H9 (cell line): Measurements from ENCODE around the gene MESP1. TPM values are rescaled to one million over a fixed set of nuclear protein-coding genes. Genes with fewer than 3 reads are reported as not detected.

Experiments used
- DNase-seq: peaks from one replicate; pipeline ENCODE4 v3.0.0-alpha.2; 2017
- H2AFZ ChIP-seq: one replicate; pipeline ENCODE4 v1.6.1; 2013; ENCODE audit warnings: mild to moderate bottlenecking, low read length, control low read depth, moderate library complexity
- H2AK5ac ChIP-seq: 2 replicates; pipeline ENCODE4 v1.6.1; 2013; ENCODE audit warnings: low read length, control low read depth, mixed read lengths; ENCODE audit not compliant: insufficient read length
- H2BK120ac ChIP-seq: one replicate; pipeline ENCODE4 v1.6.1; 2013; ENCODE audit warnings: low read depth, mild to moderate bottlenecking, low read length, control low read depth, inconsistent platforms; ENCODE audit not compliant: poor library complexity, severe bottlenecking
- H2BK12ac ChIP-seq: 2 replicates; pipeline ENCODE4 v1.6.1; 2013; ENCODE audit warnings: low read length, control low read depth, mixed read lengths, low read depth; ENCODE audit not compliant: insufficient read length
- H2BK15ac ChIP-seq: 2 replicates; pipeline ENCODE4 v1.6.1; 2013; ENCODE audit warnings: low read depth, low read length, control low read depth
- H2BK20ac ChIP-seq: one replicate; pipeline ENCODE4 v1.6.1; 2013; ENCODE audit warnings: low read depth, mild to moderate bottlenecking, low read length, control low read depth, inconsistent platforms; ENCODE audit not compliant: poor library complexity, severe bottlenecking
- H2BK5ac ChIP-seq: 2 replicates; pipeline ENCODE4 v1.6.1; 2013; ENCODE audit warnings: low read length, control low read depth, mixed read lengths; ENCODE audit not compliant: insufficient read length
- H3K14ac ChIP-seq: 2 replicates; pipeline ENCODE4 v1.6.1; 2013; ENCODE audit warnings: low read length, control low read depth; ENCODE audit not compliant: insufficient read depth
- H3K18ac ChIP-seq: 2 replicates; pipeline ENCODE4 v1.6.1; 2013; ENCODE audit warnings: low read depth, mild to moderate bottlenecking, mixed read lengths, low read length, control low read depth; ENCODE audit not compliant: insufficient read length
- H3K23ac ChIP-seq: 2 replicates; pipeline ENCODE4 v1.6.1; 2013; ENCODE audit warnings: low read length, control low read depth, mixed read lengths, low read depth; ENCODE audit not compliant: insufficient read length
- H3K23me2 ChIP-seq: 2 replicates; pipeline ENCODE4 v1.6.1; 2013; ENCODE audit warnings: low read depth, mild to moderate bottlenecking, mixed read lengths, low read length, control low read depth; ENCODE audit not compliant: insufficient read length, poor library complexity, severe bottlenecking
- H3K27ac ChIP-seq: 2 replicates; pipeline ENCODE4 v1.5.1; 2013; ENCODE audit warnings: low read length, control low read depth, mixed read lengths, low read depth; ENCODE audit not compliant: insufficient read length
- H3K27me3 ChIP-seq: 2 replicates; pipeline ENCODE4 v1.6.1; 2013; ENCODE audit warnings: low read length, control low read depth, inconsistent platforms; ENCODE audit not compliant: insufficient read depth
- H3K4ac ChIP-seq: 2 replicates; pipeline ENCODE4 v1.6.1; 2013; ENCODE audit warnings: low read depth, mild to moderate bottlenecking, control low read depth, inconsistent platforms, low read length, moderate library complexity
- H3K4me1 ChIP-seq: 2 replicates; pipeline ENCODE4 v1.6.1; 2013; ENCODE audit warnings: low read length, control low read depth, inconsistent platforms; ENCODE audit not compliant: insufficient read depth
- H3K4me2 ChIP-seq: 2 replicates; pipeline ENCODE4 v1.6.1; 2013; ENCODE audit warnings: low read length, control low read depth, mixed read lengths; ENCODE audit not compliant: insufficient read length, insufficient read depth
- H3K56ac ChIP-seq: 2 replicates; pipeline ENCODE4 v1.6.1; 2013; ENCODE audit warnings: low read depth, mild to moderate bottlenecking, mixed read lengths, low read length, control low read depth; ENCODE audit not compliant: insufficient read length
- H3K79me1 ChIP-seq: 2 replicates; pipeline ENCODE4 v1.6.1; 2013; ENCODE audit warnings: low read depth, mild to moderate bottlenecking, moderate library complexity, low read length, control low read depth, inconsistent platforms; ENCODE audit not compliant: insufficient read depth, poor library complexity, severe bottlenecking
- H3K79me2 ChIP-seq: 2 replicates; pipeline ENCODE4 v1.6.1; 2013; ENCODE audit warnings: low read length, control low read depth, inconsistent platforms; ENCODE audit not compliant: insufficient read depth
- H3K9ac ChIP-seq: 2 replicates; pipeline ENCODE4 v1.6.1; 2013; ENCODE audit warnings: low read length, control low read depth, mixed read lengths; ENCODE audit not compliant: insufficient read length; ENCODE audit errors: extremely low read depth
- H3K9me3 ChIP-seq: one replicate; pipeline ENCODE4 v1.6.1; 2013; ENCODE audit warnings: low read depth, low read length, inconsistent platforms; ENCODE audit not compliant: control insufficient read depth
- H3T11ph ChIP-seq: one replicate; pipeline ENCODE4 v1.6.1; 2013; ENCODE audit warnings: mild to moderate bottlenecking, low read length, control low read depth, inconsistent platforms
- H4K20me1 ChIP-seq: one replicate; pipeline ENCODE4 v1.6.1; 2013; ENCODE audit not compliant: control insufficient read depth, insufficient read length, insufficient read depth
- H4K5ac ChIP-seq: 2 replicates; pipeline ENCODE4 v1.6.1; 2013; ENCODE audit warnings: low read depth, mild to moderate bottlenecking, mixed read lengths, low read length, control low read depth; ENCODE audit not compliant: insufficient read length
- H4K8ac ChIP-seq: replicated peaks from 2 replicates; pipeline ENCODE4 v1.6.1; 2013; ENCODE audit warnings: low read length, control low read depth, mixed read lengths, low read depth; ENCODE audit not compliant: insufficient read length
- H4K91ac ChIP-seq: 2 replicates; pipeline ENCODE4 v1.6.1; 2013; ENCODE audit warnings: low read depth, mild to moderate bottlenecking, moderate library complexity, mixed read lengths, low read length, control low read depth; ENCODE audit not compliant: insufficient read length
- H3K27ac Mint-ChIP-seq, 3 experiments: 2 replicates in 2 of 3; 3 replicates in 1 of 3; pipeline ENCODE4 v1.8.0; 2020 to 2021; ENCODE audit warnings: mixed read lengths in 3 of 3, mild to moderate bottlenecking in 1 of 3, moderate library complexity in 1 of 3
- H3K27me3 Mint-ChIP-seq: 2 replicates; pipeline ENCODE4 v1.8.0; 2021; ENCODE audit warnings: low read depth, mild to moderate bottlenecking, moderate library complexity, mixed read lengths
- H3K36me3 Mint-ChIP-seq, 3 experiments: 2 replicates in 2 of 3; 3 replicates in 1 of 3; pipeline ENCODE4 v1.8.0; 2020 to 2021; ENCODE audit warnings: low read depth in 3 of 3, mixed read lengths in 3 of 3; ENCODE audit not compliant: insufficient read depth in 1 of 3
- H3K4me1 Mint-ChIP-seq, 2 experiments: 2 replicates each; pipeline ENCODE4 v1.8.0; 2020; ENCODE audit warnings: mixed read lengths in 2 of 2
- H3K4me3 Mint-ChIP-seq, 2 experiments: 2 replicates in 1 of 2; 3 replicates in 1 of 2; pipeline ENCODE4 v1.8.0; 2020 to 2021; ENCODE audit warnings: mild to moderate bottlenecking in 2 of 2, mixed read lengths in 2 of 2, moderate library complexity in 1 of 2
- H3K9me3 Mint-ChIP-seq, 2 experiments: 2 replicates in 1 of 2; 3 replicates in 1 of 2; pipeline ENCODE4 v1.8.0; 2020; ENCODE audit warnings: mild to moderate bottlenecking in 2 of 2, mixed read lengths in 2 of 2, moderate library complexity in 1 of 2
- WGBS: extraction: QIAGEN DNeasy Blood & Tissue Kit; methylation state at CpG from one replicate; pipeline ENCODE4 v1.1.7; 2013; ENCODE audit warnings: missing lambda C conversion rate, low lambda C conversion rate, mixed read lengths; ENCODE audit not compliant: insufficient read length; ENCODE audit errors: extremely low coverage; 5-methylcytosine and 5-hydroxymethylcytosine counted together
- total RNA-seq: library from RNA; stranded (reverse); gene quantifications from 2 replicates; pipeline ENCODE4 v1.2.1, GENCODE V29; 2021
- TF ChIP-seq, protein P1 (sequence below): fragments of 200-600 bp; sonication (generic); conservative IDR thresholded peaks from 3 replicates; pipeline ENCODE4 v1.8.0; 2021; ENCODE audit warnings: antibody characterized with exemption, mild to moderate bottlenecking

The MESP1 gene
- total RNA-seq, 1 experiment from 2014 or later: not detected

DNA sequence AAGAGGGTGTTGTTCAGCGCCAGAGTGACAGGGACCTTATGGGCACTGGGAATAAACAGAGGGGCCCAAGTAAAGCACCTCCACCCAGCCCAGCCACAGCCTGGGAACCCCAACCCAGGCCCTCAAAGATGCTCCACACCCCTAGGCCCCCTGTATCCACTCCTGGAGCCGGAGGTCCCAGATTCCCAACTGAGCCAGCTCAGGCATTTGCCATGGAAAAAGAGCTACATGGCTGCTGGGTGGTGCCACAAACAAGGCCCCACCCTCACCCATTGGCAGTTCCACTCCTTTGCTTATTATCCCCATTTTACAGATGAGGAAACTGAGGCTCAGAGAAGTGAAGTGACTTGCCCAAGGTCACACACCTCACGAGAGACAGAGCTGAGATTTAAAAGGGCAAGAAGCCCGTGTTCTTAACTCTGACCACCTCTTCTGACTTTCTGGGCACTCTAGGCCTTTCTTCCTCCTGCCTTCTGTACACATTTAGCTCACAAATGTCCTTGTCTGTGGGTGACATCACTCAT lies 46.7 kb upstream of the MESP1 start:
- Histone ChIP-seq H3K79me1 (no peaks in the 10 kb centered on the region), H2BK12ac (no peak overlapping the region), H3K18ac (no peak overlapping the region), H3K4me1 (no peaks in the 10 kb centered on the region), H4K8ac (no peak overlapping the region), H3K27me3 (no peaks in the 10 kb centered on the region), H3T11ph (no peak overlapping the region), H3K27ac (no peak overlapping the region), H4K5ac (no peak overlapping the region), H3K56ac (no peak overlapping the region), H3K9me3 (no peaks in the 10 kb centered on the region), H4K20me1 (no peaks in the 10 kb centered on the region), H3K4ac (no peak overlapping the region), H2BK120ac (no peak overlapping the region), H3K14ac (no peak overlapping the region), H2BK20ac (no peak overlapping the region), H3K79me2 (no peaks in the 10 kb centered on the region), H3K23ac (no peak overlapping the region), H4K91ac (no peak overlapping the region), H2BK5ac (no peak overlapping the region), H3K4me2 (no peak overlapping the region), H2BK15ac (no peak overlapping the region), H2AK5ac (no peak overlapping the region), H3K23me2 (no peaks in the 10 kb centered on the region), H3K9ac (no peak overlapping the region), H2AFZ (no peak overlapping the region)
- Mint-ChIP-seq H3K27me3 (peaks cover 13% of the 10 kb centered on the region), H3K4me3 (no peak overlapping the region), H3K9me3 (no peaks in the 10 kb centered on the region), H3K36me3 (no peaks in the 10 kb centered on the region; a peak in 1 of 7 replicates), H3K4me1 (peaks cover 6 to 9% of the 10 kb centered on the region in 2 experiments; a peak in 3 of 4 replicates), H3K27ac (no peak overlapping the region)
- no peak for DNase-seq
- TF ChIP-seq, protein P1, sequence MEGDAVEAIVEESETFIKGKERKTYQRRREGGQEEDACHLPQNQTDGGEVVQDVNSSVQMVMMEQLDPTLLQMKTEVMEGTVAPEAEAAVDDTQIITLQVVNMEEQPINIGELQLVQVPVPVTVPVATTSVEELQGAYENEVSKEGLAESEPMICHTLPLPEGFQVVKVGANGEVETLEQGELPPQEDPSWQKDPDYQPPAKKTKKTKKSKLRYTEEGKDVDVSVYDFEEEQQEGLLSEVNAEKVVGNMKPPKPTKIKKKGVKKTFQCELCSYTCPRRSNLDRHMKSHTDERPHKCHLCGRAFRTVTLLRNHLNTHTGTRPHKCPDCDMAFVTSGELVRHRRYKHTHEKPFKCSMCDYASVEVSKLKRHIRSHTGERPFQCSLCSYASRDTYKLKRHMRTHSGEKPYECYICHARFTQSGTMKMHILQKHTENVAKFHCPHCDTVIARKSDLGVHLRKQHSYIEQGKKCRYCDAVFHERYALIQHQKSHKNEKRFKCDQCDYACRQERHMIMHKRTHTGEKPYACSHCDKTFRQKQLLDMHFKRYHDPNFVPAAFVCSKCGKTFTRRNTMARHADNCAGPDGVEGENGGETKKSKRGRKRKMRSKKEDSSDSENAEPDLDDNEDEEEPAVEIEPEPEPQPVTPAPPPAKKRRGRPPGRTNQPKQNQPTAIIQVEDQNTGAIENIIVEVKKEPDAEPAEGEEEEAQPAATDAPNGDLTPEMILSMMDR: no peak
- no CpG with 5 or more reads among the region's 4 CpGs for WGBS
